Karpas-422 (cell line): ENCODE data around the gene C3AR1. TPM values are rescaled to one million over a fixed set of nuclear protein-coding genes. Genes with fewer than 3 reads are reported as not detected.

ENCODE experiments used
- DNase-seq: peaks from one replicate; pipeline ENCODE4 v3.0.0-alpha.2; 2015
- H2AFZ ChIP-seq: fragments of 200-600 bp; sonication (generic); 2 replicates; pipeline ENCODE4 v1.6.1; 2014; ENCODE audit warnings: antibody characterized with exemption, low read length, mixed read lengths
- H3K27ac ChIP-seq: fragments of 200-600 bp; sonication (generic); 2 replicates; pipeline ENCODE4 v1.5.1; 2014; ENCODE audit warnings: mild to moderate bottlenecking, low read length, moderate library complexity
- H3K27me3 ChIP-seq: fragments of 200-600 bp; sonication (generic); 2 replicates; pipeline ENCODE4 v1.6.1; 2014; ENCODE audit warnings: low read length, mixed read lengths
- H3K36me3 ChIP-seq: fragments of 200-600 bp; sonication (generic); 2 replicates; pipeline ENCODE4 v1.6.1; 2014; ENCODE audit warnings: low read length, mixed read lengths; ENCODE audit not compliant: insufficient read depth
- H3K4me1 ChIP-seq: fragments of 200-600 bp; sonication (generic); 2 replicates; pipeline ENCODE4 v1.6.1; 2014; ENCODE audit warnings: mild to moderate bottlenecking, low read length, mixed read lengths
- H3K4me2 ChIP-seq: fragments of 200-600 bp; sonication (generic); 2 replicates; pipeline ENCODE4 v1.6.1; 2014; ENCODE audit warnings: low read length, low read depth, mild to moderate bottlenecking; ENCODE audit not compliant: poor library complexity, severe bottlenecking
- H3K4me3 ChIP-seq: fragments of 200-600 bp; sonication (generic); 2 replicates; pipeline ENCODE4 v1.5.1; 2014; ENCODE audit warnings: mild to moderate bottlenecking, antibody characterized with exemption, low read length, mixed read lengths
- H3K79me2 ChIP-seq: fragments of 200-600 bp; sonication (generic); 2 replicates; pipeline ENCODE4 v1.6.1; 2014; ENCODE audit warnings: mild to moderate bottlenecking, low read length, mixed read lengths
- H3K9ac ChIP-seq: fragments of 200-600 bp; sonication (generic); 2 replicates; pipeline ENCODE4 v1.6.0; 2014; ENCODE audit warnings: low read length
- H3K9me2 ChIP-seq: fragments of 200-600 bp; sonication (generic), shearing (Covaris generic); replicated peaks from 2 replicates; pipeline ENCODE4 v1.6.0; 2014; ENCODE audit warnings: mild to moderate bottlenecking, low read length, moderate library complexity; ENCODE audit not compliant: insufficient read depth
- H3K9me3 ChIP-seq: fragments of 300-700, 200-600 bp; sonication (generic); 2 replicates; pipeline ENCODE4 v1.6.1; 2014; ENCODE audit warnings: low read length, mixed read lengths
- H4K20me1 ChIP-seq: fragments of 200-600 bp; sonication (generic); 2 replicates; pipeline ENCODE4 v1.6.1; 2014; ENCODE audit warnings: mild to moderate bottlenecking, antibody characterized with exemption, low read length, low read depth; ENCODE audit not compliant: insufficient read depth
- total RNA-seq: library from RNA; depleted of rRNA; stranded (reverse); fragments of >200 nt; shearing (Covaris generic); gene quantifications from 2 replicates; pipeline ENCODE4 v1.2.3, GENCODE V29; 2014; ENCODE audit warnings: low replicate concordance

Gene C3AR1
- total RNA-seq, 1 experiment from 2014 or later = 2.2 TPM

DNA sequence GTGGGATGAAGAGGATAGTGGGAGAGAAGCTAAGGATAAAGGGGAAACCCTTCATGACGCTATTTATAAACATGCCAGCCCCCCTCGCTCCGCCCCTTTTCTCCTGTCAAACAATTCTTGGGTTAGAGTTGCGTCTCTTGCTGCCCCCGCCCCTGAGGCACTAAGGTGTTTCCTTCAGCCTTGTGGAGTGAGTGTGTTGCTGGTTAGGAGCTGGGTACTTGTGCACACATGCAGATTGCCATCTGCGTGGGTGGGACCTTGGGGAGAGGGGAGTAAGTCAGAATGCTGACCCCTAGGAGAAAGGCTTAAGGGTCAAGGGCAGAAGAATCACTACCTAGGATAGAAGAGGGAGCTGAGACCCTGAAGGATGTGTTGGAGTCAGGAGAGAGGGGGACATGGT lies 28.2 kb downstream of the C3AR1 start:
- peak overlapping the region; percentile 62 for H3K4me2 ChIP-seq
- H3K9me3 ChIP-seq = no peaks in the 10 kb centered on the region
- no peak for DNase-seq
- peaks cover 11% of the 10 kb centered on the region; the same call in 1 of the 2 replicates for H3K36me3 ChIP-seq
- H3K9me2 ChIP-seq = no peaks in the 10 kb centered on the region
- H4K20me1 ChIP-seq = no peaks in the 10 kb centered on the region
- peak overlapping the region; percentile 56; the same call in 1 of the 2 replicates for H3K4me3 ChIP-seq
- no peak overlapping the region for H3K27ac ChIP-seq
- peak overlapping the region; percentile 56 for H3K9ac ChIP-seq
- no peak overlapping the region for H2AFZ ChIP-seq
- H3K79me2 ChIP-seq = peaks cover 13% of the 10 kb centered on the region
- H3K4me1 ChIP-seq = peaks cover 59% of the 10 kb centered on the region
- no peaks in the 10 kb centered on the region for H3K27me3 ChIP-seq

DNA sequence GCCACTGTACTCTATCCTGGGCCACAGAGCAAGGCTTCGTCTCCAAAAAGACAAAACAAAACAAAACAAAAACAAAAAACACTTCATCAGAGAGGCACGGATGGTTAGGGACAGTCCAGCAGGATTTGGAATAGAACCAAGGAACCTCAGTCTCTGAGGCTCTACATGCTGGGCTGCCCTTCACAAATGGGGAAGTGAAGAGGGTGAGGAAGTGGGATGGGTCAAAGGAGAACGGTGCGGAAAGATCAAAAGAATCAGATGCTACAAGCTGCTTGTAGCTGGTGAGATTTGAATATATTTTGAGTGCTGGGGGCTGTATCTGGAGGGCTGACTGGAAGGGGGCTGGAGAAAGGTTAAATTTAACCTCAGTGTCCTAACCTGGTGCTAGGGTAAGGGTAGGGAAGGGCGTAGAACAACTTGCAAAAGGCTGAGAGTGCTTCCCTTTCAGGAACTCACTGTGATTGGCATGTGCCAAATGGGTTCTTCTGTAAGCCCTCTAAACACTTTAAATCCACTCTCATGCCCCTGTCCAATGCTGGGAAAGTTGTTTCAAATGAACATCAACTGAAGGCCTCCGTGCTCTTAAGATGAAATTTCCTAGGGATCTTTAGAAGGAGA lies 29.0 kb downstream of the C3AR1 start:
- Histone ChIP-seq H3K36me3 (peaks cover 6% of the 10 kb centered on the region; the same call in 1 of the 2 replicates), H3K9me2 (no peaks in the 10 kb centered on the region), H3K4me2 (peak overlapping the region; percentile 17), H3K79me2 (peaks cover 14% of the 10 kb centered on the region), H3K9ac (no peak overlapping the region), H3K4me1 (peaks cover 63% of the 10 kb centered on the region), H3K27me3 (no peaks in the 10 kb centered on the region), H3K4me3 (no peak overlapping the region), H4K20me1 (no peaks in the 10 kb centered on the region), H3K9me3 (no peaks in the 10 kb centered on the region), H3K27ac (no peak overlapping the region), H2AFZ (0 out of 2 replicates have a peak overlapping the region, but pooled peaks have one; percentile 6)
- peak; percentile 64 for DNase-seq

DNA sequence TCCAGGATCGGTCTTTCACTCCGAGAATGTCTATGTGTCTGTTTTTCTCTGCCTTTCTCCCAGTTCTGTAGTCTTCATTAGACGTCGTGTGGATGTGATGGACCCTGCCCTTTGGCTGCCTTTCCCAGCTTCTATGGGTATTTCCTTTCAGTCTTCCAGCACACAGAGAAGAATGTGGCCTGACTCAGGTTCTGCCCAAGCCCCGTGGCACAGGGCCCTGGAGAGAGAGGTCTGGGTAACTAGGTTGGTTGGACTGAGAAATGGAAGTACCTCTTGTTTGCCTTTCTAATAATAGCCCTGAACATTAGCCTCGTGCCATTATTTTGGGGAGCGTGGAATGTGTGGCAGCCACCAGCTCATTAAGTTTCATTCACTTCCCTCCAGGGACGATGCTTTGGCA lies 29.8 kb downstream of the C3AR1 start:
- no peak for DNase-seq
- H3K9ac ChIP-seq = no peak overlapping the region
- H3K36me3 ChIP-seq = peaks cover 5% of the 10 kb centered on the region; the same call in 1 of the 2 replicates
- no peak overlapping the region for H3K4me2 ChIP-seq
- no peaks in the 10 kb centered on the region for H3K9me2 ChIP-seq
- H2AFZ ChIP-seq = no peak overlapping the region
- H3K27me3 ChIP-seq = no peaks in the 10 kb centered on the region
- no peak overlapping the region for H3K27ac ChIP-seq
- H3K4me1 ChIP-seq = peaks cover 66% of the 10 kb centered on the region
- no peaks in the 10 kb centered on the region for H4K20me1 ChIP-seq
- no peak overlapping the region for H3K4me3 ChIP-seq
- peaks cover 14% of the 10 kb centered on the region for H3K79me2 ChIP-seq
- no peaks in the 10 kb centered on the region for H3K9me3 ChIP-seq

DNA sequence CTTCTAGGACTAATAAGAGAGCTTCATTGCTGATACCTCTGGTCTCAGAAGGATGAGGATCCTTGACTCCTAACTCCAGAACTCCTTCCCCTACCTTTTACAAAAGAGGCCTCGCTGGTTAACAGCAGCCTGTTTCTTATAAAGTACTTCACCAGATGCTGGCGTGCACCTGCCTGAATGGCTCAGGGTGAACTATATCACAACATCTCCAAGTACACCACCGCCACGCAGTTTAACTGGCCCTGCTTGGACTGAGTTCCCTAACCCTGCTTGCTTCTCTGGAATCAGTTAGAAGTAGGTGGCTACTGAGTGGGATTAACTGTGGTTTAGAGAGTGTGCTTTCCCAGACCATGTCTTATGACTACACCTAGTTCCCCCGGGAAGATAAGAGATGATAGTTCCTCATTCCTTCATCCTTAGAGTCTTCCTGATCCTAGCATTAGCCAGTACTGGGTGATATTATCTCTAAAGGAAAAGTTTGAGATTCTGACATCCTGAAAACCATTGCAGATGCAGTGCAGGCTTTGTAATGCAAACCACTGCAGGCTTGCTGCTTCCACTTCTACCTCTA lies 30.6 kb downstream of the C3AR1 start:
- Histone ChIP-seq H3K9me3 (no peaks in the 10 kb centered on the region), H3K9me2 (no peaks in the 10 kb centered on the region), H3K4me1 (peaks cover 66% of the 10 kb centered on the region), H3K27ac (no peak overlapping the region), H3K79me2 (peaks cover 14% of the 10 kb centered on the region), H2AFZ (no peak overlapping the region), H3K27me3 (no peaks in the 10 kb centered on the region), H3K4me2 (peak overlapping the region; percentile 98), H4K20me1 (no peaks in the 10 kb centered on the region), H3K4me3 (no peak overlapping the region), H3K36me3 (peaks cover 5% of the 10 kb centered on the region; the same call in 1 of the 2 replicates), H3K9ac (no peak overlapping the region)
- DNase-seq = no peak

DNA sequence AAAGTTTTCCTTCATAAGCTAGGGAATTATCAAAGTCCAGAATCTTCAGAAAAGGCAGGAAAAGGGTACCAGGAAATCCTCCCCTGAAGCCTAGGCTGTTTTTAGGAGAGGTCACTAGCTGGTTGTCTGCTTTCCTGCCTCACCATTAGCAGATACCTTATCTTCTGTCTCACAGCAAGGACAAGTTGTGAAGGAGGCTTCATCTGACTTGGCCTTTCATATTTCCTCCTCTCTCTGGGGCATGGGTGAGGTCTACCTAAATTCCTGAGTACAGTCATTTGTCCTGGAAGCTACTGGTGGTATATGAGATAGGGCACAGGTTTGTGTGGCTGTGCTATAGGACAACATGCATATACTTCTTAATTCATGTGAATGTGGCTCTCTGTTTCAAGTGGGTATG lies 31.4 kb downstream of the C3AR1 start:
- H2AFZ ChIP-seq = no peak overlapping the region
- H3K4me1 ChIP-seq = peaks cover 66% of the 10 kb centered on the region
- no peaks in the 10 kb centered on the region for H3K9me2 ChIP-seq
- H3K4me3 ChIP-seq = no peak overlapping the region
- peak overlapping the region; percentile 98 for H3K4me2 ChIP-seq
- peak overlapping the region; percentile 17 for H3K9ac ChIP-seq
- no peaks in the 10 kb centered on the region for H3K27me3 ChIP-seq
- H3K36me3 ChIP-seq = peaks cover under 1% of the 10 kb centered on the region; the same call in 1 of the 2 replicates
- H3K9me3 ChIP-seq = no peaks in the 10 kb centered on the region
- H3K27ac ChIP-seq = no peak overlapping the region
- no peaks in the 10 kb centered on the region for H4K20me1 ChIP-seq
- H3K79me2 ChIP-seq = peaks cover 14% of the 10 kb centered on the region
- DNase-seq = no peak

DNA sequence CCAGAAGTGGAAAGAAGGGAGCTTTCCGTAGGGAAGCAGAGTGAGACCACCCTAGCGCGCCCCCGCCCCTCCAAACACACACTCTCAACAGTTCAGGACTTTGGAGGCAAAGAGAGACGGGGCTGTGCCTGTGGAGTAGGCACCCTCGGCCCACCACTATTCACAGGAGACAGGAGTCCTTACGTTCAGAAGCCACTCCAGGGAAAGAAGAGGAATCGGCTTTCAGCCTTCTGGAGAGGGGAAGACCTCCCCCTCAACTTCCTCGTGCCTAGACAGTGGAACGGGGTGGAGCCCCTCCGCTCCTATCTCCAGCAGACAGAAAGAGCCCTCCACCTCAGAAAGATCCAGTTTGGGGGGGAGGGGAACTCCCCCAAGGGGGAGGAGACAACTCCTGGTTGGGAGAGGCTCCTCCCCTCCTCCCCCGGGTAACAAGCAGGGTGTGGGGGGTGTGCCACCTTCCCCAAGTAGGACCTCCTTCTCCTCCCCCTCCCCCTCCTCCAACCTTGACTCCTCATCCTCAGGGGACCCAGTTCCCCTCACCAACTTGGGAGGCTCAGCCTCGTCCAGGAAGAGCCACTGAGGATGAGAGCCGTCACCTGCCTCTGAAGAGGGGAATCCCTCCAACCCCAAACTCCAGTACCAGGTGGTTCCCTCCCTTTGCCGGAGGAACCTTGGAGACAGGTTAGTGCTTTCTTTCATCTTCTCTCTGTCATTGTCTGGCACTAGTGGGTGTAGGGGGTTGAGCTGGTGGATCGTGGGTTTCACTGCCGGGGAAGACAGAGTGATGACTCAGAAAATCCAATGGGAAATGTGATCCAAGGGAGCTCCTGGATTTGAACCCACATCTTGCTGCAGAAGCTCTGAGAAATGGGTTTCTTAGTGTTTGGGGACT lies 32.8 kb downstream of the C3AR1 start:
- H3K79me2 ChIP-seq = peaks cover 14% of the 10 kb centered on the region

DNA sequence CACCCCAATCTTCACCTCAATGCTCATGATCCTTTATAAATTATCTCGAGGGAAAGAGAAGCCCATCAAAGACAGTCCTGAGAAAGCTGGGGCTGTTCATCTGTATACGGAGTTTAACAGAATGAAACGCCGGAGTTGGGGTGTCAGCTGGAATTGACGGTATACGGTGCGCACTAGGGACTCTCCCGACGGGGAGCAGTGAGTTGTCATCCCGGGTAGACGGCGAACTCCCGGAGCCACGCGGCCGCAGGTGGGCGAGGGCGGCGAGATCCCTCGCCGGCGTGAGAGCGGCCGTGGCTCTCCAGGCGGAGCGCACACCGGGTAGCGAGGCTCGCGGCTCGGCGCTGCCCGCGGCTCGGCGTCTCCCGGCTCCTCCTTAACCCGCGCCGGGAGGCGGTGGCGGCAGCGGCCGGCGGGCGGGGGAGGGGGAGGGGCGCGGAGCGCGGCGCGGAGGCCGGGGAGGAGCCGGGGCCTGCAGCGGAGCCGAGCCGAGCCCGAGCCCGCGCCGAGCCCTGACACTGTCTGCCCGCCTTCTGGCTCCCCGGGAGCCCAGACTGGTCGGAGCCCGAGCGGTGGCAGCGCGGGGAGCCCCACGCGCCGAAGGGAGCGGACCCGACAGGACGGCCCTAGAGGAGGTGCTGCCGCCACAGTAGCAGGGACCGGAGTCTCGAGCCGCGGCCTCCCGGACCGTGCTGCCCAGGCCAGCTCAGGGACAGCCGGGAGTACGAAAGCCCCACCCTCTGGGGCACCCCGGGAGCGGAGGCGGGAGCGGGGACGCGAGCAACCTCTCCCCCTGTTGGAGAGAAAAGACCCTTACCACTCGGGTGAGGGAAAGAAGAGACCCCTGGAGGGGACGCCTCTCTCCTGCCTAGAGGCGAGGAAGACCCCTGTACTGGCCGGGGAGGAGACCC lies 33.7 kb downstream of the C3AR1 start, which contains the start of gene FOXJ2:
Gene FOXJ2 (plus strand): TSS at position 475 of the 911 bp plus-strand sequence. CDS start 7,117 bp downstream, outside the sequence.
- Histone ChIP-seq H3K36me3 (no peaks in the 10 kb centered on the region), H3K79me2 (peaks cover 11% of the 10 kb centered on the region), H3K9me2 (no peaks in the 10 kb centered on the region), H3K27me3 (no peaks in the 10 kb centered on the region), H3K4me2 (peak within 1 kb of the TSS; percentile 98), H4K20me1 (no peaks in the 10 kb centered on the region), H3K4me3 (peak within 1 kb of the TSS; percentile 84), H3K9ac (peak within 1 kb of the TSS; percentile 94), H3K27ac (no peak within 1 kb of the TSS), H3K9me3 (no peaks in the 10 kb centered on the region), H2AFZ (peak within 1 kb of the TSS; percentile 91), H3K4me1 (peaks cover 48% of the 10 kb centered on the region)
- peak; percentile 86 for DNase-seq

More for the DNA sequence above, 32.8 kb downstream of the C3AR1 start:
- no peaks in the 10 kb centered on the region for H3K9me3 ChIP-seq
- peak overlapping the region; percentile 84 for H3K4me3 ChIP-seq
- no peaks in the 10 kb centered on the region for H3K9me2 ChIP-seq
- H3K27ac ChIP-seq = no peak overlapping the region
- H3K9ac ChIP-seq = peak overlapping the region; percentile 94
- no peaks in the 10 kb centered on the region for H3K36me3 ChIP-seq
- H3K4me2 ChIP-seq = peak overlapping the region; percentile 98
- H3K27me3 ChIP-seq = no peaks in the 10 kb centered on the region
- no peaks in the 10 kb centered on the region for H4K20me1 ChIP-seq
- DNase-seq = peak; percentile 68
- H3K4me1 ChIP-seq = peaks cover 57% of the 10 kb centered on the region
- H2AFZ ChIP-seq = peak overlapping the region; percentile 83
